IMR-90 (cell line): ENCODE data around the gene RPL15. TPM values are rescaled to one million over a fixed set of nuclear protein-coding genes. Genes with fewer than 3 reads are reported as not detected.

Experiments
- ATAC-seq: fragments of 200-7000 bp; cut with Tn5 transposase; 2 replicates; pipeline ENCODE4 v1.9.1; 2020; ENCODE audit warnings: low read depth, mild to moderate bottlenecking, moderate library complexity
- BruUV-seq: library from RNA; stranded (reverse); fragments of 400-500 nt; replicated peaks from 2 replicates; lab custom pipeline; 2021; lab: Mats Ljungman, UMichigan
- CTCF ChIA-PET: fragments of 300-600 bp; formaldehyde crosslinking; extraction: SDS; loops from one replicate; lab custom pipeline; 2021; ENCODE audit warnings: antibody characterized with exemption; lab: Yijun Ruan, JAX
- POLR2A ChIA-PET: fragments of 300-600 bp; sonication (Branson Sonifier 250); formaldehyde crosslinking; loops from one replicate; lab custom pipeline; 2022; ENCODE audit warnings: antibody characterized with exemption; ENCODE audit not compliant: unreplicated experiment; lab: Charles Lee
- DNase-seq: peaks from one replicate; pipeline ENCODE4 v3.0.0; 2013
- H2AFZ ChIP-seq: replicated peaks from 2 replicates; pipeline ENCODE3; 2013; ENCODE audit warnings: low read length, mild to moderate bottlenecking; ENCODE audit not compliant: poor library complexity
- H2AK5ac ChIP-seq: 2 replicates; pipeline ENCODE4 v1.6.1; 2013; ENCODE audit warnings: low read depth, low read length, inconsistent platforms
- H2AK9ac ChIP-seq: replicated peaks from 2 replicates; pipeline ENCODE3; 2013; ENCODE audit warnings: mild to moderate bottlenecking, low read depth, low read length, moderate library complexity; ENCODE audit not compliant: poor library complexity
- H2BK120ac ChIP-seq: 2 replicates; pipeline ENCODE4 v1.6.1; 2013; ENCODE audit warnings: low read depth, low read length, inconsistent platforms
- H2BK15ac ChIP-seq: 3 replicates; pipeline ENCODE4 v1.6.1; 2013; ENCODE audit warnings: low read depth, low read length, inconsistent platforms
- H2BK20ac ChIP-seq: 2 replicates; pipeline ENCODE4 v1.6.1; 2013; ENCODE audit warnings: low read depth, mild to moderate bottlenecking, inconsistent platforms, low read length, moderate library complexity
- H2BK5ac ChIP-seq: 2 replicates; pipeline ENCODE4 v1.6.1; 2013; ENCODE audit warnings: mild to moderate bottlenecking, low read depth, low read length, inconsistent platforms; ENCODE audit not compliant: poor library complexity, severe bottlenecking
- H3K14ac ChIP-seq: replicated peaks from 2 replicates; pipeline ENCODE4 v1.6.1; 2013; ENCODE audit warnings: low read depth, low read length, inconsistent platforms
- H3K18ac ChIP-seq: 2 replicates; pipeline ENCODE4 v1.6.1; 2013; ENCODE audit warnings: low read depth, low read length, control low read depth
- H3K23ac ChIP-seq: 2 replicates; pipeline ENCODE4 v1.6.1; 2013; ENCODE audit warnings: low read depth, low read length, inconsistent platforms
- H3K27ac ChIP-seq: 2 replicates; pipeline ENCODE4 v1.5.1; 2013; ENCODE audit warnings: mild to moderate bottlenecking, control low read depth, low read length; ENCODE audit not compliant: insufficient read depth
- H3K27me3 ChIP-seq: 2 replicates; pipeline ENCODE4 v1.6.1; 2013; ENCODE audit warnings: low read length; ENCODE audit not compliant: control insufficient read depth, insufficient read depth
- H3K36me3 ChIP-seq: 2 replicates; pipeline ENCODE4 v1.6.1; 2013; ENCODE audit warnings: low read length, mixed read lengths; ENCODE audit not compliant: control insufficient read depth, insufficient read depth
- H3K4ac ChIP-seq: 2 replicates; pipeline ENCODE4 v1.6.1; 2013; ENCODE audit warnings: low read depth, low read length, inconsistent platforms
- H3K4me1 ChIP-seq: 2 replicates; pipeline ENCODE4 v1.6.1; 2013; ENCODE audit warnings: low read length, mixed read lengths; ENCODE audit not compliant: control insufficient read depth, insufficient read depth
- H3K4me2 ChIP-seq: 2 replicates; pipeline ENCODE4 v1.6.1; 2013; ENCODE audit warnings: low read depth, mild to moderate bottlenecking, control low read depth, low read length, moderate library complexity
- H3K4me3 ChIP-seq: 2 replicates; pipeline ENCODE4 v1.5.1; 2013; ENCODE audit warnings: low read depth, mild to moderate bottlenecking, control low read depth, low read length, moderate library complexity; ENCODE audit not compliant: insufficient read depth
- H3K56ac ChIP-seq: 2 replicates; pipeline ENCODE4 v1.6.1; 2013; ENCODE audit warnings: low read length, inconsistent platforms; ENCODE audit not compliant: insufficient read depth; ENCODE audit errors: extremely low read depth
- H3K79me1 ChIP-seq, 2 experiments: 2 replicates each; pipeline ENCODE4 v1.6.1; 2013; ENCODE audit warnings: low read length in 2 of 2, inconsistent platforms in 1 of 2, low read depth in 1 of 2
- H3K9ac ChIP-seq: 2 replicates; pipeline ENCODE4 v1.6.1; 2013; ENCODE audit warnings: low read depth, low read length, control low read depth
- H3K9me1 ChIP-seq: 2 replicates; pipeline ENCODE4 v1.6.1; 2013; ENCODE audit warnings: low read length, inconsistent platforms; ENCODE audit not compliant: insufficient read depth
- H3K9me3 ChIP-seq: 2 replicates; pipeline ENCODE4 v1.6.1; 2013; ENCODE audit warnings: low read length; ENCODE audit not compliant: control insufficient read depth, insufficient read depth
- H4K20me1 ChIP-seq: 2 replicates; pipeline ENCODE4 v1.6.1; 2013; ENCODE audit warnings: low read length, inconsistent platforms; ENCODE audit not compliant: insufficient read depth
- H4K5ac ChIP-seq: 2 replicates; pipeline ENCODE4 v1.6.1; 2013; ENCODE audit warnings: mild to moderate bottlenecking, low read depth, low read length, control low read depth
- H4K8ac ChIP-seq, 2 experiments: 2 replicates each; pipeline ENCODE4 v1.6.1; 2013; ENCODE audit warnings: low read depth in 2 of 2, low read length in 2 of 2, control low read depth in 1 of 2, inconsistent platforms in 1 of 2
- H4K91ac ChIP-seq: 2 replicates; pipeline ENCODE4 v1.6.1; 2013; ENCODE audit warnings: low read depth, low read length, inconsistent platforms; ENCODE audit not compliant: insufficient read depth
- MXI1 ChIP-seq: IDR thresholded peaks from 2 replicates; pipeline ENCODE4 v1.6.1; 2012; ENCODE audit warnings: low read depth, mild to moderate bottlenecking, low read length, moderate library complexity, borderline replicate concordance
- NFE2L2 ChIP-seq: fragments of 150-350 bp; IDR thresholded peaks from 2 replicates; pipeline ENCODE4 v1.6.1; 2016; ENCODE audit warnings: low read depth, mild to moderate bottlenecking, low read length
- POLR2A ChIP-seq: IDR thresholded peaks from 2 replicates; pipeline ENCODE4 v1.6.1; 2012; ENCODE audit warnings: mild to moderate bottlenecking, low read depth, low read length
- WGBS, 2 experiments: methylation state at CpG; one replicate each; pipeline versions ENCODE4 v1.1.5 to v1.1.7; 2013; ENCODE audit warnings: missing lambda C conversion rate in 2 of 2; ENCODE audit not compliant: insufficient read length in 1 of 2; ENCODE audit errors: extremely low coverage in 2 of 2; 5-methylcytosine and 5-hydroxymethylcytosine counted together
- dilution Hi-C: fragments of 300-500 bp; cut with HindIII; formaldehyde crosslinking; loops from one replicate; pipeline ENCODE4 v1.14.3; 2018; ENCODE audit warnings: low sequenced_read_pairs; ENCODE audit not compliant: unreplicated experiment
- in situ Hi-C: fragments of 300-500 bp; cut with MboI; formaldehyde crosslinking; loops from 3 replicates; pipeline ENCODE4 v1.14.3; 2019; ENCODE audit warnings: low sequenced_read_pairs, inconsistent platforms, mixed read lengths
- intact Hi-C: fragments of 100-400 bp; cut with micrococcal nuclease; formaldehyde crosslinking; loops from 2 replicates; pipeline ENCODE4 v1.10.0; 2022
- polyA plus RNA-seq, 3 experiments: library from polyadenylated mRNA; depleted of rRNA; stranded (reverse); fragments of >200 nt; gene quantifications; 2 replicates each; pipeline ENCODE4 v1.2.3, GENCODE V29; 2012; ENCODE audit warnings: low replicate concordance in 1 of 3
- total RNA-seq: library from RNA; depleted of rRNA; stranded (reverse); fragments of >200 nt; gene quantifications from 2 replicates; pipeline ENCODE4 v1.2.3, GENCODE V29; 2012
- TF ChIP-seq, protein P1 (sequence below): fragments of 150-350 bp; IDR thresholded peaks from 2 replicates; pipeline ENCODE4 v1.6.1; 2017; ENCODE audit warnings: mild to moderate bottlenecking, antibody characterized with exemption, low read length, low read depth

The RPL15 gene
- total and polyA plus RNA-seq, 2 of the 4 experiments (the other 2 are of a cell fraction): 1,419 to 4,701 TPM

- H3K79me1 ChIP-seq: peaks cover 6 to 13% of the 10 kb centered on the region in 2 experiments; a peak in 3 of 4 replicates
- no peak overlapping the region for H2BK5ac ChIP-seq
- H2AFZ ChIP-seq: no peak overlapping the region
- no peak overlapping the region for H3K4ac ChIP-seq
- H4K20me1 ChIP-seq: peaks cover 14% of the 10 kb centered on the region
- H3K36me3 ChIP-seq: no peaks in the 10 kb centered on the region
- no peak for DNase-seq
- H3K56ac ChIP-seq: no peak overlapping the region
- in situ Hi-C loops: no loop called here
- no peak overlapping the region for H3K18ac ChIP-seq
- intact Hi-C loops: loop anchor here (10.0 kb wide), 1 partner anchor 658 kb away; no protein-coding TSS in a partner anchor
- no peak overlapping the region for H3K4me2 ChIP-seq
- H2BK20ac ChIP-seq: no peak overlapping the region
- H4K8ac ChIP-seq: no peak overlapping the region
- H4K5ac ChIP-seq: no peak overlapping the region
- ChIA-PET POLR2A (no interaction called here), CTCF (no interaction called here)
- no peak overlapping the region for H4K91ac ChIP-seq
- TF ChIP-seq POLR2A: no peak
- TF ChIP-seq, protein P1, sequence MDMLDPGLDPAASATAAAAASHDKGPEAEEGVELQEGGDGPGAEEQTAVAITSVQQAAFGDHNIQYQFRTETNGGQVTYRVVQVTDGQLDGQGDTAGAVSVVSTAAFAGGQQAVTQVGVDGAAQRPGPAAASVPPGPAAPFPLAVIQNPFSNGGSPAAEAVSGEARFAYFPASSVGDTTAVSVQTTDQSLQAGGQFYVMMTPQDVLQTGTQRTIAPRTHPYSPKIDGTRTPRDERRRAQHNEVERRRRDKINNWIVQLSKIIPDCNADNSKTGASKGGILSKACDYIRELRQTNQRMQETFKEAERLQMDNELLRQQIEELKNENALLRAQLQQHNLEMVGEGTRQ: no peak
- no peak for TF ChIP-seq NFE2L2
- no peak for TF ChIP-seq MXI1
- peaks cover 4% of the 10 kb centered on the region for H3K4me1 ChIP-seq
- BruUV-seq: no TSS peak
- ATAC-seq: no peak
- H3K23ac ChIP-seq: no peak overlapping the region
- H3K27ac ChIP-seq: no peak overlapping the region
- no peaks in the 10 kb centered on the region for H3K27me3 ChIP-seq
- no peak overlapping the region for H3K4me3 ChIP-seq
- dilution Hi-C loops: no loop called here
- no peak overlapping the region for H2AK5ac ChIP-seq
- no peak overlapping the region for H3K9ac ChIP-seq
- H3K9me1 ChIP-seq: 0 out of 2 replicates have a peak, but pooled peaks cover 3% of the 10 kb centered on the region
- peaks cover 3% of the 10 kb centered on the region for H3K9me3 ChIP-seq
- no peak overlapping the region for H2AK9ac ChIP-seq
- no CpG with 5 or more reads among the region's 11 CpGs for WGBS, 2 experiments
- H2BK15ac ChIP-seq: no peak overlapping the region
- no peak overlapping the region for H2BK120ac ChIP-seq
- no peak overlapping the region for H3K14ac ChIP-seq
Observed at GRCh38 chr3:23942546-23942945, 25.6 kb downstream of the RPL15 start.
